Keratinocyte (primary cell): ENCODE data around the gene NIM1K.

Source experiments
- CTCF ChIP-seq, 3 experiments: IDR thresholded peaks in 1 of 3; conservative IDR thresholded peaks in 1 of 3; optimal IDR thresholded peaks in 1 of 3; 2 replicates in 2 of 3; 3 replicates in 1 of 3; pipeline versions ENCODE3 to v1.5.1; 2011; ENCODE audit warnings: low read length in 3 of 3, mild to moderate bottlenecking in 3 of 3, moderate library complexity in 2 of 3, control low read depth in 1 of 3, inconsistent platforms in 1 of 3; ENCODE audit not compliant: insufficient read depth in 2 of 3; ENCODE audit errors: extremely low read depth in 1 of 3
- EZH2 ChIP-seq: IDR thresholded peaks from one replicate; pipeline ENCODE4 v1.6.1; 2012; ENCODE audit warnings: inconsistent platforms, mild to moderate bottlenecking, low read length, moderate library complexity

GRCh38 chr5:43152946-43153345 is 39.1 kb upstream of the NIM1K start:
- no peak for TF ChIP-seq EZH2
- no peak for TF ChIP-seq CTCF (optimal IDR thresholded peaks at IDR 0.05 in 1 of 3, IDR thresholded peaks at IDR 0.05 in 1 of 3, conservative IDR thresholded peaks at IDR 0.05 in 1 of 3; ENCODE audit: extremely low read depth in 1 of 3, insufficient read depth in 2 of 3, low read length in 3 of 3)
